HG02642 (cell line): ENCODE measurements around the gene RAB39A.

Source experiments
- ATAC-seq: cut with Tn5 transposase; IDR thresholded peaks from one replicate; pipeline ENCODE4 v1.9.1; 2021; ENCODE audit warnings: mild to moderate bottlenecking; ENCODE audit not compliant: unreplicated experiment, poor library complexity

The RAB39A gene

DNA sequence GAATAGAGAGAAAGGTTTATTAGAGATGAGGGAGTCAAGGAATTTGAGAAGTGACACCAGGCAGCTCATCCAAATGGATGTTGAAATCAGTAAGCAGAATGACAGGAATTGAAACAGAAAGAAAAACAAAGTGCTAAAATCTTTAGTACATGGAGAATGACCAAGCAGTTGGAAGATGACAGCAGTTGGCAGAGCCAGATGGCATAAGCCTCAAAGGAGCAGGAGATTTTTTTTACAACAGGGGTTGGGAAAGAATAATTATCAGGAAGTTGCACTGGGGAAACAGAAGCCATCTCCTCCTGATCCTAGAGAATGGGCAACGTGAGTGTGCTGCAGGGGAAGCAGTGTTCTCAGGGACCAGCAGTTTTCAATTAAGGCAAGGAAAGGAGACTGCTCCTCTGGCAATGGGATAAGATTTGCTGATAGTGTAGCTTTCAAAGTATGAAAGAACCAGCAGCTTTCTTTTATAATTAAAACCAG is 28.9 kb downstream of the RAB39A start:
- ATAC-seq: no peak

- no peak for ATAC-seq
These were observed 33.2 kb downstream of the RAB39A start for GRCh38 chr11:107961480-107961879.

DNA sequence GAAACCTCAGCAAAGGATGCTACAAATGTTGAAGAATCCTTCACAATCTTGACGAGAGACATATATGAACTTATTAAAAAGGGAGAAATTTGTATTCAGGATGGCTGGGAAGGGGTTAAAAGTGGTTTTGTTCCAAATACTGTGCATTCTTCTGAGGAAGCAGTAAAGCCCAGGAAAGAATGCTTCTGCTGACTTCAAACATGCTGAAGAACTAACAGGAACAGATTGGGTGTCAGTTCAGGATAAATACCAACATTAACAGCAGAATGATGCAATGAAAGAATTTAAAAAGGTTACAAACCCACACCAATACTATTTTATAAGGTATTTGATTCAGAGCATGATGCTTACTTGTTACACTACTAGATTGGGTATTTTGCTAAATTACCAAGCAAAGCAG is 33.9 kb downstream of the RAB39A start:
- ATAC-seq: no peak

DNA sequence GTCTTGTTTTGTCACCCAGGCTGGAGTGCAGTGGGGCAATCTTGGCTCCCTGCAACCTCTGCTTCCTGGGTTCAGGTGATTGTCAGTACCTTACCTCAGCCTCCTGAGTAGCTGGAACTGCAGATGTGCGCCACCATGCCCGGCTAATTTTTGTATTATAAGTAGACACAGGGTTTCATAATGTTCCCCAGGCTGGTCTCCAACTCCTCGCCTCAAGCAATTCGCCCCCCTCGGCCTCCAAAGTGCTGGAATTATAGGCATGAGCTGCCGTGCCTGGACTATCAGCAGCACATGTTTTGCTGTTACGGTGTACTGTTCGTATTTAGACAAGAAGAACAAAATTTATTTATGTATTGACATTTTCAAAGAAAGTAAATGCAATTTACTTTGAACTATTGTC is 34.8 kb downstream of the RAB39A start:
- ATAC-seq: no peak

DNA sequence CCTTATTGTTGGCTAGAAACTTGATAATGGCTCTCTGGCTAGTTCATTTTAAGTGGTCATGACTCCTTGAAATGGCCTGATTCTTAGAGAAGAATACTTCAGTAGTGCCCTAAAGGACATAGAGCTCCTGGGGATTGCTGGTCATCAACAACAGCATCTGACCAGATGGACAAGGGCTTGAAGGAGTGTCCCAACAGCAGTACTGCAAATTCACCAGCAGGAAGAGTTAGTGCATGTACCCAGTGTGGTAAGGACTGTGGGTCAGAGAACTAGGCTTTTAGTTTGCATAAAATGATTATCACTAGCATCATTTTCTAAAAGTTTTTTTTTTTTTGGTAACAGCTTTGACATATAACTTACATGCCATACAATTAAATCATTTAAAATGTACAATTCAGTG is 41.0 kb downstream of the RAB39A start:
- ATAC-seq: no peak

- no peak for ATAC-seq
These were observed 41.8 kb downstream of the RAB39A start for GRCh38 chr11:107970049-107970448.

DNA sequence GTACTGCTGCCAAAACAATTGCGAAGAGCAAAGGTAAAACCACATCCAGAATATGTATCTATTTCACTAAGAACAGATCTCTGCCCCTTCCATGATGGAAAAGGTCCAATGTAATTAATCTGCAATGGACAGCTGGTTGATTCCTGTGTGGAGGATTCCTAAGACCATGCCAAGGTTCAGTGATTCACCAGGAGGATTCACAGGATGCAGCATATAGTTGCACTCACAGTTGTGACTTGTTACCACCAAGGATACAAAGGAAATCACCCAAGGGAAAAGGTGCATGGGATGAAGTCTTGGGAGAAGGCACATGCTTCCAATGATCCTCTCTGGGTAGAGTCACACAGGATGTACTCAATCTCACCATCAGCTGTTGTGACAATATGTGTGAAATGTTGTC is 45.4 kb downstream of the RAB39A start:
- no peak for ATAC-seq

- ATAC-seq: no peak
These were observed 60.3 kb downstream of the RAB39A start for GRCh38 chr11:107988397-107989158.

GRCh38 chr11:107991868-107992414 is 63.7 kb downstream of the RAB39A start:
- ATAC-seq: no peak

DNA sequence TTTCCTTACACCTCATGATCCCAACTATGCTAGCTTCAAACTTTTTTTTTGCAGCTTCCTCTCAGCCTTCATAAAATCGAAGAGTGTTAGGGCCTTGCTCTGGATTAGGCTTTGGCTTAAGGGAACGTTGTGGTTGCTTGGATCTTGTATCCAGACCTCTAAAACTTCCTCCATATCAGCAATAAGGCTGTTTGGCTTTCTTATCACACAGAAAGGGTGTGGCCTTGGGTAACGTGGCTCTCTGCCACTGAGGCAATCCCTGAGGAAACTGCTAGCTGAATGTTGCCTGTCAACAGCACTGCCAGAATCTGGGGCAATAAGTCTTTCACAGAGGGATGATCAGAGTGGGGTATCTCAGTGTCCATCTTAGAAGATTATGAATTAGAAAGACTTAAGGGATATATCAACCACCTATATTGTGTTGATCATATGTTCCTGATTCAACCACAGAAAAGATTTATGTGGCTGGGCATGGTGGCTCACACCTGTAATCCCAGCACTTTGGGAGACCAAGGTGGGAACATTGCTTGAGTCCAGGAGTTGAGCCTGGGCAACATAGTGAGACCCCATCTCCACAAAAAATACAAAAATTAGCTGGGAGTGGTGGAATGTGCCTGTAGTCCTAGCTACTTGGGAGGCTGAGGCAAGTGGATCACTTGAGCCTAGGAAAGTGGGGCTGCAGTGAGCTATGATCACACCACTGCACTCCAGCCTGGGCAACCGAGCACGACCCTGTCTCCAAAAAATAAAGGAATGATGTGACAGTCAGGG is 67.9 kb downstream of the RAB39A start:
- ATAC-seq: no peak

- no peak for ATAC-seq
These were observed 70.5 kb downstream of the RAB39A start for GRCh38 chr11:107998761-107999160.

- peak; percentile 93 for ATAC-seq
These were observed 71.7 kb downstream of the RAB39A start for GRCh38 chr11:107999759-108000455.

DNA sequence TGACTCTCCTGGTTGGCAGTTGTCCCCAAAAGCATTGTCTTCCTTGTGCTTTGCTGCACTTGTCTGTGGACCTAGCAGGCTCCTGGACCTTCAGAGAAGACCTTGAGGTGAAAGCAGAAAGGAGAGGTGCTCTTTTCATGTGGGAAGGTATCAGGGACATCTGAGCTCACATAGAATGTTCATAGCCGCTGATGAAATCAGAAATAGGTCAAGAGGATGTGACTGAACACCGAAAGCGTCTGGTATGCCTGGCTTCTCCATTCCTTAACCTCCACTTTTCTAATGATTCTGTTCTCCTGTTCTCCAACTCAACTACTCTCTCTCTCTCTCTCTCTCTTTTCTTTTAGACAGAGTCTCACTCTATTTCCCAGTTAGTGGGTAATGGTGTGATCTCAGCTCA is 74.2 kb downstream of the RAB39A start:
- ATAC-seq: no peak

- no peak for ATAC-seq
These were observed 75.4 kb downstream of the RAB39A start for GRCh38 chr11:108003623-108004022.

DNA sequence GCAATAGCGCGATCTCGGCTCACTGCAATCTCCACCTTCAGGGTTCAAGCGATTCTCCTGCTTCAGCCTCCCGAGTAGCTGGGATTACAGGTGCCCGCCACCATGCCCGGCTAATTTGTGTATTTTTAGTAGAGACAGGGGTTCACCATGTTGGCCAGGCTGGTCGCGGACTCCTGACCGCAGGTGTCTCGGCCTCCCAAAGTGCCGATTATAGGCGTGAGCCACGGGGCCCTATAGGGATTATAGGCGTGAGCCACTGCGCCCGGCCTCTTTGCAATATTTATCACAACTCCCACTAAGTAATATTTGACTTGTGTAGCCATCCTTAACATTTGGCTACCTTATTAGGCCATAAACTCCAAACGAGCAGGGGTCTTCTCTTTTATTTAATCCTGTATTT is 79.6 kb downstream of the RAB39A start:
- no peak for ATAC-seq

- peak; percentile 91 for ATAC-seq
These were observed 80.6 kb downstream of the RAB39A start, which contains the start of gene CUL5 for GRCh38 chr11:108008656-108009496. Gene CUL5, plus strand, starts transcription at chr11:108008898. Its CDS starts 451 bp downstream, at chr11:108009349.

GRCh38 chr11:108009497-108010370 is 81.5 kb downstream of the RAB39A start:
- no peak for ATAC-seq

- ATAC-seq: no peak
These were observed 84.0 kb downstream of the RAB39A start for GRCh38 chr11:108012139-108012725.
